CD4-positive, alpha-beta T cell treated with Interferon alpha-2 for 1 hour (primary cell): Measurements from ENCODE around the gene CTIF.
A peak's percentile ranks its signal among the peaks of the same experiment; 100 is the strongest.
"Not testable (repeated sequence)": the region's sequence is repeated elsewhere in the genome, so short reads cannot be mapped to it uniquely, and the experiment has no call there.

Source experiments
- DNase-seq, 2 donors: peaks; one replicate each; pipeline ENCODE4 v3.0.0-alpha.2; 2020 to 2022

Gene CTIF

GRCh38 chr18:48861181-48861708 is 322.4 kb downstream of the CTIF start:
- no peak for DNase-seq

GRCh38 chr18:48862132-48862531 is 323.3 kb downstream of the CTIF start:
- no peak for DNase-seq

GRCh38 chr18:48862678-48863270 is 323.9 kb downstream of the CTIF start:
- no peak for DNase-seq

DNA sequence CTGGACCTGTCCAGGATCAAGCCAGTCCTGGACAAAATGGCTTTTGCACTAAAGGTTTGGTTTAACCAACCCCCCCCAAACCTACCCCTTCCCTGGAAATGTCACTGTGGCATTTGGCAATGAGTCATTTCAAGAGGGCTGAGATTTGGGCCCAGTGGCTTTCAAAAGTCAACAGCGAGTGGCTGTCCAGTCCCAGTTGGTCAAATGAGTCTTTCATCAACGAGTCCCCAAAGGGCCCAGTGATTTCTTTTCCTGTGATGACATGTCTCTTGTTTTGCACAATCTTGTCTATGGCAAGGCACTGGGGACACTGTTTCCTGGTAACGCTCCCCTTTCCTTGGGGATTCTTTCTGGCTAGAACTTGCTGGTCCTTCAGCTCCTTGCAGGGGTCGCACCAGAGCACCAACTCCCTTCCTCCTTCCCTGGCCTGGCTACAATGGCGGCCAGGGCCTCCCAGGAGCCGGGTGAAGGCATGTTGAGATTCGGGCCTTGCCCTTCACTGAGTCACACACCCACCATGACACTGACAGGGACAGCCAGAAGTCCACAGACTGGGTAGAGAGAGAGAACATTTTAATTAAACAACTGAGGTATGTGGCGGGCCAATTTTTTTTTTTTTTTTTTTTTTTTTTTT is 324.7 kb downstream of the CTIF start:
- DNase-seq: no peak

- DNase-seq: no peak
Measured at GRCh38 chr18:48864876-48865275, 326.0 kb downstream of the CTIF start.

GRCh38 chr18:48866028-48866733 is 327.4 kb downstream of the CTIF start:
- DNase-seq: no peak

GRCh38 chr18:48866856-48867255 is 328.0 kb downstream of the CTIF start:
- DNase-seq: no peak

DNA sequence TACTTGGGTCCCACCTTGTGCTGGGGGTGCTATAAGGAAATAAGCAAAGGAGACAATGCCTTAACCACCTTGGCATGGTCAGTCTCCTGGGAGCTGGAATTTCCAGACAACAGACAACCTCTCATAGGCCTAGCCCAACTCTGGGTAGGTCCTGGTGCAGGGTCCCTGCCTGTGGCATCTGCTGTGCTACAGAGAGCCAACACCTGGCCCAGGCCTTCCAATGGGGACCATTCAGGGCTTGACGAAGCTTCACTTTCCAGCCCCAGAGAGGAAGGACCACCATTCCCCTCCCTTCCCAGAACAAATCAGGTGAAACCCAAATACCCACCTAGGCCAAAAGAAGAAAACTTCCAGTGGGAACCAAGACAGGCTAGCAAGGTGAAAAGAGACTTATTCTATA is 329.1 kb downstream of the CTIF start:
- no peak for DNase-seq

GRCh38 chr18:48868468-48869466 is 329.9 kb downstream of the CTIF start:
- DNase-seq: peak; percentile 61 to 71

- no peak for DNase-seq
Measured at GRCh38 chr18:48869591-48869990, 330.8 kb downstream of the CTIF start.

- not testable (repeated sequence) for DNase-seq
Measured at GRCh38 chr18:48870926-48871325, 332.1 kb downstream of the CTIF start.

DNA sequence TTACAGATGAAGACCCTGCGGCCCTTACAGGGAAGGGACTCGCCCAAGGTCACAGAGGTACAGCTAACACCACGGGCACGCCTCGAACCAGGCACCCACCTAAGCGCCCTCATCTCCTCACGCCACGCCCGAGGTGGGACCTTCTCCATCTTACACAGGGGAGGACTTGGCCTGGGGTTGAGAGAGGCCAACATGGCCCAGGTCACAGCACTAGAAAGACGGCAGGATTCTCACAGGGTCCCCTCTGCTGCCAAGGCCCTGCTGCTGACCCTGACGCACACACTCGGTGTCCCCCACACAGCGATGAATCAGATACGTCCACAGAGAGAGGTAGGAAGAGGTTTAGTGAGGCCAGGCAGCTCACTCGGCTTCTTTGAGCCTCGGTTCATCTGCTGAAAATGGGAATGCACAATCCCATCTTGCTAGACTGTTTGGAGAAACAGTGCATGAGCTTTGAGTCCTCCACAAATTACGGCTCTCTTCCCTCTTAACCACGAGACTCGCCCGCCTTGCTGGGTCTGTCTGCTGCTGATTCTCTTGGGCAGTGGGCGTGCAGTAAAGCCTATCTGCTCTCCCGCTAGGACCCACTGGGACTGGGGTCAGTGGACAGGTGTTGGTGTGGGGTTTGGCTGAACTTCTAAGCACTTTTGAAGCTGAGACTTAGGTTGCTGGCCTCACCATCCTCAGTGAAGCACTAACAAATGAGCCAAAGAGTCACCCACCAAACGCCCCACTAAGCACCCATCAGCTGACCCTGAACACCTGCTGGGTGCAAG is 332.7 kb downstream of the CTIF start:
- no peak for DNase-seq

DNA sequence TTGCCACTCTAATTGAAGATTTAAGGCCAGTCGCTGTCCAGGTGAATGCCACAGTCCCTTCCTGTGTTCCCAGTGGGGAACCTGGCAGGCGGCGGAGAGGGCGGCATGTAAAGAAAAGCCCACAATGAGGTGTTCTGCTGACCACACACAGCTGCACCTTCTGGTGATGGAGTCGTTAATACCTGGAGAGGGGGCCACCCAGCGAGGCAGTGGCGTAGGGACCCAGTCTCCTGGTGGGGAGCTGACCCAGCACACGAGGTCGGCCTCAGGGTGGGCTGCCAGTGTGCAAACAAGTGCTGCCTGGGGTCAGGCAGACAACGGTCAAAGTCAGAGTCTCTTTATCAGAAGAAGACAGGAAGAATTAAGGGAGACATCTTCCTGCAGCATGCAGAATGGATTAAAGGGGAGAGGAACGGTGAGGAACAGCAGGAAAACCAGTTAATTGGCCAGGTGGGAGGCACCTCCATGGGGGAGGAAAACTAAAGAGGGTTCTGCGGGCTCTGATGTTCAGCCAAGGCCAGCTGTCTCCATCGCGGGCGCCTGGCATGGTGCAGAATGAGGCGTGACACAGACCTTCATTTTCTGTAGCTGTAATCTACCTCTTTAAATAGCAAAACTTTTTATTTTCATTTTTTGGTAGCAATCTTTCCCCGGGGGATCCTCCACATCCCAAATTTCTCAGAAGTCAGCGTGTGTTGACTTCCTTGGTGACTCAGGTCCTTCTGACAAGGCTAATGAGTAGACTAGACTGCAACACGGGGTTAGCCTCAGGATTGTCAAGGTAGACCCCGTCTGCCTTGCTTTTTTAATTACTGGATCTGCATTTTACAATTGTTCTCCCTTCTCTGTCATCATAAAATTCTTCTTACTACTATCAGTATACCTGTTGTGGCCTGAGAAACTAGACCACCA is 333.7 kb downstream of the CTIF start:
- no peak for DNase-seq

- DNase-seq: no peak
Measured at GRCh38 chr18:48874233-48874632, 335.4 kb downstream of the CTIF start.

GRCh38 chr18:48874701-48875162 is 335.9 kb downstream of the CTIF start:
- DNase-seq: no peak

DNA sequence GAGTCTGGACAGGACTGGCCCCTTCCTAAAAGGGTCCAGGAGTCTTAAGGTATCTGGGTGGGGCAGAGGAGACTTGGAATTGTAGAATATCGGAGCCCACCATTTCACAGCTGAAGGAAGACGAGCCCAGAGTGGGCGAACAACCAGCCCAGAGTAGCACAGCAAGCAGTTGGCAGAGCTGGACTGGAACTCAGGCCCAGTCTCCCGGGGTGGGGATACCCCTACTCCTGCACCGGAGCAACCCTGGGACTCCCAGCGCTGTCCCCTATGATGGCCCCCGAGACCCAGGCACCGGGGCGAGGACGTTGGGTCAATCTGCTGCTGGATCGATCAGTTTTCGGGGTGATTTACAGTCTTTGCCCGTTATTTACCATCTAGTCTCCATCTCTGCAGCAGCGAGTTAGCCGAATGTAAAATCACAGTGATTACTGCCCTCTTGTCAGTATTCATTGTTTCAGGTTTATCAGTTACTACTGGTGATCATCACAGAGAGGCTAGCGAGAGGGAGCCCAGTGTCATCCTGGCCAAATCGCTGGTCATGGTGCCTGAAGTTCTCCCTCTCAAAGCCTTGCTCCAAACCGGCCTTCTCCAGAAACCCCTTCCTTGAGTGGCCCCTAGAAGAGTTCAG is 336.6 kb downstream of the CTIF start:
- no peak for DNase-seq

- DNase-seq: no peak
Measured at GRCh38 chr18:48875942-48876511, 337.2 kb downstream of the CTIF start.

DNA sequence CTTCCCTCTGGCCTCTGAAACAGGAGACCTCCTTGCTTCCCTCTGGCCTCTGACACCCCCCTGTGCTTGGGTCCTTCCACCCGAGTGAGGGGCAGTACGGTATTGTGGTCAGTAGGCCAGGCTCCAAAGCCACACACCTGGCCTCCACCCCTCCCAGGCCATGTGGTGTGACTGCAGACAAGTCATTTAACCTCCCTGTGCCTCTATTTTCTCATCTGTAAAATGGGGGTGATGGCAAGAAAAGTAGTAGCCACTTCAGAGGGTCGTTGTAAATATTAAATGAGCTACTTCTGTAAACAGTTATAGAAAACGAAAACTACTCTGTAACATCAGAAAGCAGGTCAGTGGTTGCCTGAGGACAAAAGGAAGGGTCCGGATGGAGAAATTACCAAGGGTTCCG is 337.8 kb downstream of the CTIF start:
- DNase-seq: no peak

GRCh38 chr18:48877941-48878340 is 339.1 kb downstream of the CTIF start:
- no peak for DNase-seq

GRCh38 chr18:48878471-48878870 is 339.6 kb downstream of the CTIF start:
- DNase-seq: no peak
